ENCODE data around the gene MYMX. TPM values are rescaled to one million over a fixed set of nuclear protein-coding genes. Genes with fewer than 3 reads are reported as not detected.

MYMX gene
- total RNA-seq, 1 donor from 2014 or later: not detected

DNA sequence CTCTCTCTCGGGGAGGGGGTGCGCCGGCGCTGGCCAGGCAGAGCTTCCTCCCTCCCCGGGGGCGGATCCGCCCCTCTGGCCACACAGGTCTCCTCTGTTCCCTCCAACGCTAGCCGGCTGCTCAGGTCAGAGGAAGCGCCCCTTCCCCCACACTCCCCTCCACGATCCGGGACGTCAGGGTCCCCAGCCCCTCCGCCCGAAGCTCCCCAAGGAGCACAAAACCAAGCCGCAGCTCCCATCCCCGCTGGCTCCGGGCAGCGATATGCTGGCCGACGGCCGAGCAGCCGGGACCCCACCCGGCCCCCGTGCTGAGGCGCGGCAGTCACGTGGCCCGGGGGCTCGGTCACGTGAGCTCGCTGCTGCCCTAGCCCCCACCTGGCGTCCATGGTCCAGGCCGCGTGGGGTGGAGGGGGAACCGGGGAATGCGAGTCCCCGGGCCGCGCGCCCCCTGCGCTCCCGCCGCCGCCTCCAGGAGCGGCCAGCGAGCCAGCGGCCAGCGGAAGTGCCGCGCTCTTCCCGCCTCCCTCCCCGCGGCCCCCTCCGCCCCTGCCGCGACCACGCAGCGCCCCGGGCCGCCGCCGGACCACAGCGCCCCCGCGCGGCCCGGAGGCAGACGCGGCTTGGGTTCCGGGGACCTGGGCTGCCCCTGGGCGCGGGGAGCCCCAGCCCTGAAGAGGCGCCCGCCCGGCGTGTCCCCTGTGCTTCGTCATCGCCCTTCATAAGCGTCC is 40.5 kb downstream of the MYMX start, which contains the start of gene SLC35B2:
Gene SLC35B2 (minus strand): TSS at position 504 of the 728 bp plus-strand sequence. CDS start 118 bp downstream, at position 386.
- Mint-ChIP-seq H3K27ac (ENCODE audit: unreplicated experiment) (peak within 1 kb of the TSS; percentile 59), H3K4me1 (ENCODE audit: low read depth, unreplicated experiment) (peaks cover 32% of the 10 kb centered on the region)
- FAIRE-seq: no peak

GRCh38 chr6:44257753-44258324 is 41.1 kb downstream of the MYMX start:
- H3K27me3 ChIP-seq (ENCODE audit: insufficient read depth, low read length): no peaks in the 10 kb centered on the region
- H3K9me3 ChIP-seq (ENCODE audit: insufficient read depth, low read depth, low read length): no peaks in the 10 kb centered on the region
- H3K27ac ChIP-seq (ENCODE audit: low read depth, low read length): peak overlapping the region; percentile 51
- peaks cover 49% of the 10 kb centered on the region for H4K20me1 ChIP-seq (ENCODE audit: insufficient read depth, low read length)
- no peak for TF ChIP-seq CTCF (IDR thresholded peaks at IDR 0.05; ENCODE audit: insufficient read depth, low read depth, low read length)
- DNase-seq (ENCODE audit: low read depth) (no peak), FAIRE-seq (no peak)
- peak overlapping the region; percentile 98 for H2AFZ ChIP-seq (ENCODE audit: low read depth, low read length)
- H3K4me1 ChIP-seq (ENCODE audit: insufficient read depth, low read length): peaks cover 17% of the 10 kb centered on the region
- peak overlapping the region; percentile 83 for H3K4me3 Mint-ChIP-seq (ENCODE audit: unreplicated experiment)
- H3K36me3 Mint-ChIP-seq (ENCODE audit: low read depth, unreplicated experiment): peaks cover 10% of the 10 kb centered on the region
- no peaks in the 10 kb centered on the region for H3K9me3 Mint-ChIP-seq (ENCODE audit: unreplicated experiment)
- H3K4me3 ChIP-seq (ENCODE audit: insufficient read depth, low read depth, low read length): peak overlapping the region; percentile 85
- H3K27me3 Mint-ChIP-seq (ENCODE audit: low read depth, unreplicated experiment): no peaks in the 10 kb centered on the region
- H3K79me2 ChIP-seq (ENCODE audit: insufficient read depth, low read length): peaks cover 41% of the 10 kb centered on the region
- H3K27ac Mint-ChIP-seq (ENCODE audit: unreplicated experiment): peak overlapping the region; percentile 59
- peaks cover 21% of the 10 kb centered on the region for H3K36me3 ChIP-seq (ENCODE audit: insufficient read depth, low read length)
- H3K4me2 ChIP-seq (ENCODE audit: low read length): peak overlapping the region; percentile 100
- peak overlapping the region; percentile 90 for H3K9ac ChIP-seq (ENCODE audit: low read length)
- peaks cover 36% of the 10 kb centered on the region for H3K4me1 Mint-ChIP-seq (ENCODE audit: low read depth, unreplicated experiment)

More for the DNA sequence above, 40.5 kb downstream of the MYMX start, which contains the start of gene SLC35B2:
- no peaks in the 10 kb centered on the region for H3K27me3 Mint-ChIP-seq (ENCODE audit: low read depth, unreplicated experiment)
- H3K9me3 Mint-ChIP-seq (ENCODE audit: unreplicated experiment): no peaks in the 10 kb centered on the region
- Histone ChIP-seq H3K4me1 (ENCODE audit: insufficient read depth, low read length) (peaks cover 17% of the 10 kb centered on the region), H3K4me2 (ENCODE audit: low read length) (peak within 1 kb of the TSS; percentile 100), H3K79me2 (ENCODE audit: insufficient read depth, low read length) (peaks cover 46% of the 10 kb centered on the region), H4K20me1 (ENCODE audit: insufficient read depth, low read length) (peaks cover 49% of the 10 kb centered on the region), H3K9ac (ENCODE audit: low read length) (peak within 1 kb of the TSS; percentile 90), H3K36me3 (ENCODE audit: insufficient read depth, low read length) (peaks cover 22% of the 10 kb centered on the region), H3K9me3 (ENCODE audit: insufficient read depth, low read depth, low read length) (no peaks in the 10 kb centered on the region), H3K27ac (ENCODE audit: low read depth, low read length) (peak within 1 kb of the TSS; percentile 68), H3K27me3 (ENCODE audit: insufficient read depth, low read length) (no peaks in the 10 kb centered on the region), H2AFZ (ENCODE audit: low read depth, low read length) (peak within 1 kb of the TSS; percentile 98), H3K4me3 (ENCODE audit: insufficient read depth, low read depth, low read length) (peak within 1 kb of the TSS; percentile 85)
- no peak for TF ChIP-seq EZH2 (IDR thresholded peaks at IDR 0.05; ENCODE audit: insufficient read depth, low read length)
- peak; percentile 15 for TF ChIP-seq CTCF (IDR thresholded peaks at IDR 0.05; ENCODE audit: insufficient read depth, low read depth, low read length)
- H3K36me3 Mint-ChIP-seq (ENCODE audit: low read depth, unreplicated experiment): peaks cover 11% of the 10 kb centered on the region
- DNase-seq (ENCODE audit: low read depth): peak; percentile 60
- peak within 1 kb of the TSS; percentile 93 for H3K4me3 Mint-ChIP-seq (ENCODE audit: unreplicated experiment)
